ENCODE data around the gene ERF.

- TF ChIP-seq CTCF (IDR thresholded peaks at IDR 0.05; ENCODE audit: low read length) (no peak), EZH2 (IDR thresholded peaks at IDR 0.05; ENCODE audit: borderline replicate concordance, low read length) (no peak)
Observed at GRCh38 chr19:42297039-42297438, 42.1 kb upstream of the ERF start.
